Measurements from ENCODE around the gene DISC1.
"Not testable (repeated sequence)": the region's sequence is repeated elsewhere in the genome, so short reads cannot be mapped to it uniquely, and the experiment has no call there.

Gene DISC1

GRCh38 chr1:231940116-231940515 is 313.5 kb downstream of the DISC1 start:
- DNase-seq: no peak

DNA sequence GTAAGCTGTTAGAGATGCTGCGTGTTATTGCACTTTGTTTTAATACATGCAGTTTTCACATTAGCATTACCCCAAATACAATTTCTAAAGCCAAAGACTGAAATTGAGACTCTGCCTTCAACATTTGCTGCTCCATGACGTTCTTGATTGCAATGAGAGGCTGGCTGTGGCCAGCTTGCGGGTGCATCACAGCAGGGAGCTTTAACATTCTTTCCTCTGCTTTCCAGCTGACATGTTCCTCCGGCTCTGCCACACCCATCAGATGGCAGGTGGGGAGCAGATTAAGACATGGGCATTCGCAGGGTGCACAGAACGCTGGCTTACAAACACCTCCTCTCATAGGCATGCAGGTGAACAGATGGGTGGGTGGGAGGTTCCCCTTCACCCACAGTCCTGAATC is 314.1 kb downstream of the DISC1 start:
- no peak for DNase-seq

DNA sequence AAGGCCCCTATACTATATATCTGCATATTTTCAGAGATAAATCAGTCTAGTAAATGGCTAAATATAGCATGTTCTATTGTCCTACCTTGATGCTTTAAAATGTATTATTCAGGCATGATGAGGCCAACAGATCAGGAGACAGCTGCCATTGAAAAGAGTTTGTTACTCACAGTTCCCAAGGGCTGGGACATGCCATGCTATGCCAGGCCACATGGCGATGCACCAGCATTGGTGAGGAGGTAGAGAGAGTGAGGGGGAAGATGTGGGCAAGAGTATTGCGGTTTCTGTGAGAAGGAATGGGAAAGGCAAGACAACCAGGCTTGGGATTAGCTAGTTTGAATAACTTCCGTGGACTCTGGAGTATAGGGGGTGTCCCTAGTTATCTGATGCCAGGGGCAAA is 316.5 kb downstream of the DISC1 start:
- DNase-seq: no peak

GRCh38 chr1:231948102-231948501 is 321.5 kb downstream of the DISC1 start:
- not testable (repeated sequence) for DNase-seq

GRCh38 chr1:231949277-231950091 is 322.9 kb downstream of the DISC1 start:
- no peak for DNase-seq

DNA sequence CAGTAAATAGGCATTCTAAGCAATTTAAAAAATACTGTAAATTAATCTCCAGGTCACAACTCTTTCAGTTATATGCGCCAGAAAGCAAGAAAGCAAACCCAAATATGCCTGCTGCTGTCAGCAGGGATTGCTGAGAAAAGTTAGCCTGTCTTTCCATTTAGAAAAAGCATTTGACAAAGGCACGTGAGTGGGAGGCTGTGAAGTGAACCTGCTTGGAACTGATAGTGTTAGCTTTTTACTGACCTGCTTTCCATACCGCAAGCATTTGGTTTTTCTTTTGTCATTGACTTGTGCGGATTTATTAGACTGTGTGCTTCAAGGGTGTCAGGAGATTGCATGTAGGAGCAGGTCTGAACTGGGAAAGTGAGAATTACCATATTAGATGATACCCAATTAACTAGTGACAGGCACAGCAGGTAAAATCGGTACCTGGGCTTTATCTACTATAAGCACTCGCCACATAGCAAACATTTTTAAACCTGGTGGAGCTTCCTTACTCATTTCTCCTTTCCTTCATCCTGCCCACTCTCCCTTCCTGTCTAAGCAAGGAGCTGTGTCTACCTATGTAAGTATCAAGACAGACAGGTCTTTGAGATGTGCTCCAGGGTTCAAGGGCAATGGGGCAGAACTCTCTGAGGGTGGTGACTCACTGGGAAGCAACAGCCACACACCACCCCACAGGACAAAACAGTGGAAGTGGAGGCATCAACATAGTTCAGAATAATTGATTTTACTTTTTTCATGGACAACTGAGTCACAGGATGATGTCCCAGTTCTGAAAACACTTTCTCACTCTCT is 323.9 kb downstream of the DISC1 start:
- DNase-seq: no peak

GRCh38 chr1:231951374-231951773 is 324.8 kb downstream of the DISC1 start:
- no peak for DNase-seq

- no peak for DNase-seq
Measured at GRCh38 chr1:231952154-231952553, 325.6 kb downstream of the DISC1 start.

- no peak for DNase-seq
Measured at GRCh38 chr1:231953660-231954059, 327.1 kb downstream of the DISC1 start.

- DNase-seq: no peak
Measured at GRCh38 chr1:231954751-231955150, 328.2 kb downstream of the DISC1 start.

GRCh38 chr1:231957359-231957758 is 330.8 kb downstream of the DISC1 start:
- no peak for DNase-seq

DNA sequence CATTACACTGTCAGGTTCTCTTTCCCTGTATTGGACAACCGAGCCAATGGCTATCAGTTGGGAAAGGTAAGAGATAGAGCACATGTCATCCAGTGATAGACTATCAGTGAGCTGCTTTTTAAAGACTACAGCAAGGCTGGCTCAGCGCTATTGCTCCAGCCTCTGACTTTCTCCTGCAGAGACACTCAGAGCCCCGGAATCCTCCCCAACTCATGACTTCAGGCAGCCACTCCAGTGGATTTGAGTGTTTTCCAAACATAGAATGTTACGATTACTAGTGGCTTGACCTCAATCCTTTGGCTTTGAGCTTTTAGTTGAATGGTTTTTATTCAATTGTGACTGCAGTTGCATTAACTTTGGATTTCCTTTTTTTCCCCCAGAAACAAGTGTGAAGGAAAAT is 331.9 kb downstream of the DISC1 start:
- DNase-seq: no peak

- no peak for DNase-seq
Measured at GRCh38 chr1:231959225-231959884, 332.8 kb downstream of the DISC1 start.

- not testable (repeated sequence) for DNase-seq
Measured at GRCh38 chr1:231961801-231962200, 335.2 kb downstream of the DISC1 start.

- DNase-seq: no peak
Measured at GRCh38 chr1:231962636-231963035, 336.0 kb downstream of the DISC1 start.

- no peak for DNase-seq
Measured at GRCh38 chr1:231964241-231964640, 337.7 kb downstream of the DISC1 start.

GRCh38 chr1:231964961-231965360 is 338.4 kb downstream of the DISC1 start:
- DNase-seq: no peak

GRCh38 chr1:231965615-231966014 is 339.0 kb downstream of the DISC1 start:
- DNase-seq: no peak

GRCh38 chr1:231966983-231967382 is 340.4 kb downstream of the DISC1 start:
- no peak for DNase-seq

- no peak for DNase-seq
Measured at GRCh38 chr1:231969076-231969475, 342.5 kb downstream of the DISC1 start.

- DNase-seq: not testable (repeated sequence)
Measured at GRCh38 chr1:231969761-231970160, 343.2 kb downstream of the DISC1 start.

DNA sequence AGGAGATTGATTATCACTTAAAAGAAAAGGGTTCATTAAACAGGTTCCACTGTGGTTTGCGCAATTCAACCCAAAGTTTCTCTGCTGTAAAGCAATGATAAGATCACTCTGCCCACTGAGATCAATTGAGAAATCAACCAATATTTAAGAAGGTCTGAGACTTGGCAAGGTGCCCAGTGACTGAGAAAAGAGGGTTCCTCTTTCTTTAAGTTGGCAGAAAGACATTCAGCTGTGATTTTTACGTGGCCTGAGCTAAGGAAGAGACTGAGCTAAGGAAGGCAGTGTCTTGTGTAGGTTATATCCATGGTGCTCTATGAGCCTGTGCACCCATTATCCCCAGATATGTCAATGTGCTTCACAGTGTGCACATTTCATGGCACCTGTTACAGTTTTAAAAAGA is 344.1 kb downstream of the DISC1 start:
- no peak for DNase-seq

DNA sequence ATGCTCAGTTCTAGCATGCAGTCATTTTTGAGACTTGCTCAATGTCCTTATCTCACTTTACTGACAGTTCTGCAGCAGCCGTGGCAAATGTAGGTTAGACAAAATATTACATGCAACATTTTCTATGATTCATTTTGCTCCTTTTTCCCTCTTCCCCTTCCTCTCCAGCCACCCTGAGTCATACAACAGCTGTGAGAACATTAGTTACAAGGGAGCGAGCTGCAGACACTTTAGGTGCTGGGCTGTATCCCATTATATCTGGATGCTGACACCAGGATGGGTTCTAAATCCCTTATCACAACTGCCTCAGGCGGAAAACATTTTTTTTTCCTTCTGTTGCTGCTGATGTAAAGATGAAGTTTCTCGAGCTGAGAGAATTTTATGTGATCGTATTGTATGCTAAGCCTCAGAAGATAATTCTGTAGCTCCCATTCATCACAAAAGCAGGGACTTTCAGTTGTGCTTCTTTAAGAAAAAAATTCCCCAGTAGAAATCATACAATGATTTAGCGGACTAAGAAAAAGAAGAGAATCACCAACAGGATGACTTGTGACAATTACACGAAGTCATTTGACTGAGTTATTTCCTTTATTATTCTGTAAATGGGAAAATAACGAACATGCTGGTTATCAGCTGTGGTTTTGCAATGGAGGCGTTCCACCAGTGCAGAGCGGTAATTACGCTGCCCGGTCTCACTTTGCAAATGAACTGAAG is 345.0 kb downstream of the DISC1 start:
- no peak for DNase-seq

All from stimulated activated CD4-positive, alpha-beta T cell treated with anti-CD3 and anti-CD28 coated beads, Interleukin-1b, Interleukin-23, amount 100 ng/mL, for 48 hours (primary cell).